Transverse colon (tissue), 4 donors: ENCODE data around the gene ANKRD2. TPM values are rescaled to one million over a fixed set of nuclear protein-coding genes. Genes with fewer than 3 reads are reported as not detected.

Source experiments
- DNase-seq: peaks from one replicate; pipeline ENCODE4 v3.0.0-alpha.2; 2019
- H3K27ac ChIP-seq, 4 donors: fragments of 200-600 bp; sonication (generic); 2 replicates each; pipeline ENCODE4 v1.5.1; 2016 to 2018; ENCODE audit warnings: inconsistent platforms in 4 of 4
- H3K27me3 ChIP-seq: fragments of 200-600 bp; sonication (generic); 2 replicates; pipeline ENCODE4 v1.5.1; 2017; ENCODE audit warnings: inconsistent platforms
- H3K36me3 ChIP-seq, 4 donors: fragments of 200-600 bp; sonication (generic); 2 replicates each; pipeline ENCODE4 v1.5.1; 2017 to 2019; ENCODE audit warnings: inconsistent platforms in 4 of 4
- H3K4me1 ChIP-seq, 4 donors: fragments of 200-600 bp; sonication (generic); 2 replicates each; pipeline ENCODE4 v1.5.1; 2017 to 2020; ENCODE audit warnings: inconsistent platforms in 4 of 4
- H3K4me3 ChIP-seq, 4 donors: fragments of 200-600 bp; sonication (generic); 1 replicate in 1 of 4; 2 replicates in 3 of 4; pipeline versions ENCODE4 v1.5.1 to v1.6.1; 2017 to 2019; ENCODE audit warnings: inconsistent platforms in 4 of 4
- H3K9me3 ChIP-seq, 2 donors: fragments of 200-600 bp; sonication (generic); 2 replicates each; pipeline ENCODE4 v1.5.1; 2017 to 2019; ENCODE audit warnings: inconsistent platforms in 2 of 2
- CTCF ChIP-seq, 5 experiments: fragments of 200-600 bp in 3 of 5; fragments of 450-650 bp in 2 of 5; sonication (generic) in 3 of 5; IDR thresholded peaks; 1 replicate in 2 of 5; 2 replicates in 3 of 5; pipeline ENCODE4 v1.5.1; 2016 to 2017; ENCODE audit warnings: antibody characterized with exemption in 5 of 5, inconsistent platforms in 3 of 5, mild to moderate bottlenecking in 2 of 5, moderate library complexity in 1 of 5
- EP300 ChIP-seq: sonication (generic); formaldehyde crosslinking; IDR thresholded peaks from one replicate; pipeline ENCODE4 v1.6.1; 2017; ENCODE audit warnings: antibody characterized with exemption, low read depth
- POLR2A ChIP-seq: fragments of 450-650 bp; IDR thresholded peaks from one replicate; pipeline ENCODE4 v1.6.1; 2016; ENCODE audit warnings: antibody characterized with exemption, mild to moderate bottlenecking, moderate library complexity
- POLR2AphosphoS5 ChIP-seq, 3 donors: sonication (generic); formaldehyde crosslinking; IDR thresholded peaks; one replicate each; pipeline ENCODE4 v1.6.1; 2016; ENCODE audit warnings: antibody characterized with exemption in 3 of 3
- WGBS, 2 donors: methylation state at CpG; one replicate each; pipeline ENCODE4 v1.1.5; 2018; ENCODE audit warnings: low coverage in 1 of 2; 5-methylcytosine and 5-hydroxymethylcytosine counted together
- in situ Hi-C, 4 donors: fragments of 200-750 bp; cut with MboI; loops; one replicate each; pipeline versions ENCODE4 v1.15.0 to v1.15.1; 2017; ENCODE audit warnings: low sequenced_read_pairs in 3 of 4, low pct_ligation_motif_present in 1 of 4, low pct_unique_long_range_greater_than_20kb in 1 of 4
- intact Hi-C: fragments of 100-400 bp; cut with DNase I; formaldehyde crosslinking; loops from one replicate; pipeline ENCODE4 v1.15.1; 2023; ENCODE audit warnings: low total_unique reads
- total RNA-seq, 4 donors: library from RNA; depleted of rRNA; stranded (reverse); fragments of >200 nt; gene quantifications; one replicate each; pipeline ENCODE4 v1.1.0, GENCODE V29; 2016

Gene ANKRD2
- total RNA-seq, 4 donors from 2014 or later, result not detected

- TF ChIP-seq POLR2AphosphoS5 (IDR thresholded peaks at IDR 0.05), result no peak
- TF ChIP-seq POLR2A, result no peak
- TF ChIP-seq EP300, result no peak
- TF ChIP-seq CTCF (IDR thresholded peaks at IDR 0.05), result no peak
- DNase-seq, result no peak
- H3K36me3 ChIP-seq, result no peaks in the 10 kb centered on the region
- intact Hi-C loops (no loop called here), in situ Hi-C loops (no loop called here)
- H3K4me3 ChIP-seq, result no peak overlapping the region
- 92% methylated on average over 31 of the region's 33 CpGs; no CpG with 5 or more reads in 1 of the 2 donors for WGBS, 2 donors
- H3K4me1 ChIP-seq, result peaks cover 0 to 7% (median 1%) of the 10 kb centered on the region in 4 donors
- no peaks in the 10 kb centered on the region for H3K27me3 ChIP-seq
- H3K9me3 ChIP-seq, result no peaks in the 10 kb centered on the region
- no peak overlapping the region for H3K27ac ChIP-seq
Observed at GRCh38 chr10:97570146-97570788, 2.3 kb upstream of the ANKRD2 start.

GRCh38 chr10:97570789-97571471 is 1.6 kb upstream of the ANKRD2 start:
- H3K36me3 ChIP-seq, result no peaks in the 10 kb centered on the region
- no peaks in the 10 kb centered on the region for H3K9me3 ChIP-seq
- 90% methylated on average over 5 of the region's 5 CpGs; no CpG with 5 or more reads in 1 of the 2 donors for WGBS, 2 donors
- no peak overlapping the region for H3K27ac ChIP-seq
- H3K4me3 ChIP-seq, result no peak overlapping the region
- no peak for TF ChIP-seq CTCF (IDR thresholded peaks at IDR 0.05)
- TF ChIP-seq EP300, result no peak
- TF ChIP-seq POLR2A, result no peak
- TF ChIP-seq POLR2AphosphoS5 (IDR thresholded peaks at IDR 0.05), result no peak
- H3K27me3 ChIP-seq, result no peaks in the 10 kb centered on the region
- intact Hi-C loops, result no loop called here
- no peak for DNase-seq
- peaks cover 0 to 7% (median 1%) of the 10 kb centered on the region in 4 donors for H3K4me1 ChIP-seq
- in situ Hi-C loops, result no loop called here

- intact Hi-C loops, result no loop called here
- H3K4me1 ChIP-seq, result peaks cover 0 to 7% (median 1%) of the 10 kb centered on the region in 4 donors
- in situ Hi-C loops, result no loop called here
- WGBS, 2 donors, result 87 to 100% methylated on average over 2 to 3 of the region's 3 CpGs
- no peak overlapping the region for H3K27ac ChIP-seq
- no peak for TF ChIP-seq POLR2AphosphoS5 (IDR thresholded peaks at IDR 0.05)
- TF ChIP-seq POLR2A, result no peak
- no peak for TF ChIP-seq EP300
- no peak for TF ChIP-seq CTCF (IDR thresholded peaks at IDR 0.05)
- no peaks in the 10 kb centered on the region for H3K27me3 ChIP-seq
- H3K4me3 ChIP-seq, result no peak overlapping the region
- H3K36me3 ChIP-seq, result no peaks in the 10 kb centered on the region
- no peak for DNase-seq
- no peaks in the 10 kb centered on the region for H3K9me3 ChIP-seq
Observed at GRCh38 chr10:97571622-97572021, 957 bp upstream of the ANKRD2 start.

- no peaks in the 10 kb centered on the region for H3K36me3 ChIP-seq
- intact Hi-C loops, result no loop called here
- TF ChIP-seq POLR2A, result no peak
- TF ChIP-seq POLR2AphosphoS5 (IDR thresholded peaks at IDR 0.05), result no peak
- no peak for TF ChIP-seq EP300
- TF ChIP-seq CTCF (IDR thresholded peaks at IDR 0.05), result no peak
- 88% methylated on average over 2 of the region's 2 CpGs; no CpG with 5 or more reads in 1 of the 2 donors for WGBS, 2 donors
- no peak overlapping the region for H3K4me3 ChIP-seq
- H3K27me3 ChIP-seq, result no peaks in the 10 kb centered on the region
- H3K27ac ChIP-seq, result no peak overlapping the region
- DNase-seq, result no peak
- H3K9me3 ChIP-seq, result no peaks in the 10 kb centered on the region
- H3K4me1 ChIP-seq, result peaks cover 0 to 7% (median 1%) of the 10 kb centered on the region in 4 donors
- in situ Hi-C loops, result no loop called here
Observed at GRCh38 chr10:97573021-97573420, 442 bp downstream of the ANKRD2 start.
